Epithelial cell of esophagus (primary cell): ENCODE results near the gene DONSON.
"Not testable (repeated sequence)": the region's sequence is repeated elsewhere in the genome, so short reads cannot be mapped to it uniquely, and the experiment has no call there.

ENCODE experiments used
- DNase-seq: peaks from one replicate; pipeline ENCODE4 v3.0.0; 2010; ENCODE audit warnings: low read depth
- H3K4me3 ChIP-seq: 2 replicates; pipeline ENCODE4 v1.5.1; 2011; ENCODE audit warnings: mild to moderate bottlenecking, low read length, control low read depth
- CTCF ChIP-seq: IDR thresholded peaks from 2 replicates; pipeline ENCODE4 v1.5.1; 2011; ENCODE audit warnings: low read depth, mild to moderate bottlenecking, low read length, control low read depth, inconsistent platforms; ENCODE audit not compliant: insufficient read depth; ENCODE audit errors: missing control alignments

The DONSON gene

DNA sequence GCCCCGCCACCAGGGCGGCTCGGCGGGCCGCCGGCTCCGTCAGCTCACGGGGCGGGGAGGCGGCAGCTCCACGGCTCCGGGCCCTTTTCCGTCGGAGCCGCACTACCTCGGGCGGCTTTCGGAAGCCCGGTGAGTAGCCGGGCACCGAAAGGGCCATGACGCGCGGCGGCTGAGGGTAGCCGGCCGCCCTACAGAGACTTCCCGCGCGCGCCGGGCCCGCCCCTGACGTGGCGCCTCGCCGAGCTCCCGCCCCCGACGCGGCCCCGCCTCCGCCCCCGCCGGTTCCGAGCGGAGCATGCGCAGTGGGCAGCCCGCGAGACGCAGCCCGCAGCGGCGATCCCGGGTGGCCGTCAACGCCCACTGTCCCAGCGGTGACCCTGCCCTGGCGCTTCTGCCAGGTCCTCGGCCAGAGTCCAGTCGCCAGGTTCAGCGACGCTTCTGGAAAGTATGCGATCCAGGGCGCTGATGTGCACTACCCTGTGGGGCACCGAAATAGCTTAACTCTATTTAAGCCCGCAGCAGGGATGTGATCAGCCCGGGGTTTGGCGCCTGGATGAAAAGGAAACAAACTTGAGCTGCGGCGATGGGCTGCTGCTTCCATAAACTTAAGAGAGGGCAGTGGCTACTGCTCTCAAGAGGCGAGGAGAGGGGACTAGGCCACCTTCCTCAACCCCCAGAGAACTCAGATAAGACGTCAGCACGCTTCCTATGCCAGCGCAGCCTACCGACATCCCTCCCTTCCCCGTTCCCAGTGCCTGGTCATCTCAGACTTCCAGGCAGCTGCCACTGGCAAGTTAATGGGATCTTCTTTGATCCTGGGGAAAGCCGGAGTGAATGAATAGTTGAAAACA lies at the start of gene DONSON:
Gene DONSON (minus strand): TSS at position 200 of the 851 bp plus-strand sequence. CDS start 43 bp downstream, at position 157.
- H3K4me3 ChIP-seq = peak within 1 kb of the TSS; percentile 84
- TF ChIP-seq CTCF = no peak
- peak; percentile 82 for DNase-seq

- no peak for DNase-seq
- TF ChIP-seq CTCF = no peak
- H3K4me3 ChIP-seq = no peak overlapping the region
Observed at GRCh38 chr21:33634254-33634653, 45.8 kb upstream of the DONSON start.

DNA sequence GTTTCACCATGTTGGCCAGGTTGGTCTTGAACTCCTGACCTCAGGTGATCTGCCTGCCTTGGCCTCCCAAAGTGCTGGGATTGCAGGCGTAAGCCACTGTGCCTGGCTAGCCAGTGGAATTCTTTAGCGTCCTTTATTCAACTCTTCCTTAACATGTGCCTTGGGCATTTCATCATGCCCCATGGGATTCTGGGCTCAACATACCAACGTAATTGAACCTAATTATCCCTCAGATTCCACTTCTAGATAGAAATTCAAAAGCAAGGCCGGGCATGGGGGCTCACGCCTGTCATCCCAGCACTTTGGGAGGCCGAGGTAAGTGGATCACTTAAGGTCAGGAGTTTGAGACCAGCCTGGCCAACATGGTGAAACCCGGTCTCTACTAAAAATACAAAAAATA lies 37.7 kb upstream of the DONSON start:
- not testable (repeated sequence) for H3K4me3 ChIP-seq, DNase-seq

DNA sequence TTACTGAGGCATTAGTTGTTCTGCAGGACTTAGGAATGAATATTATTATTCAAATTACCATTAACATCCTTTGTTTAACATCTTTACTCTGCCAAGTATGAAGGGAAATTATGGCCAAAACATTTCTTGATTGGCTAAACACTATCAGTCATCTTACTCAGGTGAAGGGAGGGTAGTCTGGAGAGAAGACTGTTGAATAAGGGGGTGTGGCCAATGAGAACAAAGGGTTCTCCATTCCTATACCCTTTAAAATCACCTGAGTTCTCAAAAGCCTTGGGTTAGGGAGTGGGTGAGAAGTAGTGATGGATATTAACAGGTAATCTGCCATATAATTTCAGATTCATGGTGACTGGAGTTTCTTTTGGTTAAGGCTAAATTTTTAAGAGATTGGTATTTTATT lies 33.8 kb upstream of the DONSON start:
- no peak for DNase-seq
- H3K4me3 ChIP-seq = no peak overlapping the region
- no peak for TF ChIP-seq CTCF

DNA sequence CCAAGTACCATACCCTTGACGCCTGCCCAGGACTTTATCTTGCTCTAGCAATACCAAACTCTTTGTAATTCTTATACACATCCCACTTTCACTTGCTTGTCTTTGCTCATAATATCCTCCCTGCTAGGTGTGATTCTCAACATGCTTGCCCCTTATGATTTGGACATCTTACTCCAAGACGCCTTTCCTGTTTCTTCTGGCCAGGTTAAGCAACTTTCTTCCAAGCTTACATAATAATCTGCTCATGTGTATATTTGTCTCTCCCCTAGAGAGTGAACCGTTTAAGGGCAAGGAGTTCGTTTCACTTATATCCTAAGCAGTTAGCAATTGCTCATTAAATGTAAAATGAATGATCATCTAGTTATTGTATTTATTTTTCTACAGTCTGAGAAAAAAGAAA lies 31.2 kb upstream of the DONSON start:
- no peak for TF ChIP-seq CTCF
- H3K4me3 ChIP-seq = no peak overlapping the region
- no peak for DNase-seq

DNA sequence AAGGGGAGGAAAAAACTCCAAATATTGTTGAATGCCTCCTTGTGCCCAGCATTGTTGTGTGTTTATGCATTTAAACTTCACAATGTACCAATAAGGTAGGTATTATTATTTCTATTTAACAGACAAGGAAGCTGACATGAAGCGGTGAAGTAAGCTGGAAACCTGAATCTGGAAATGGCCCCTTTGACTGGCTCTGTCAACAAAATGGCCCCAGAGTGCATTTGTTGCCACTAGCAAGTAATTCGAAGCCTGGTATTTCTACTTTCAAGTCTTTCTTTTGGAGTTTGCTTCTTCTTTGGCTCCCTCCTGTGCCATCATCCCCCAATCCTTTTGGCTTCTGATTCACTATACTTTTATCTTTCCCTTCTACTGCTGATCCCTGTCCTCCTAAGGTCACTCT lies 29.9 kb upstream of the DONSON start:
- no peak overlapping the region for H3K4me3 ChIP-seq
- no peak for TF ChIP-seq CTCF
- no peak for DNase-seq

GRCh38 chr21:33617565-33617964 lies 29.1 kb upstream of the DONSON start:
- H3K4me3 ChIP-seq = not testable (repeated sequence)

DNA sequence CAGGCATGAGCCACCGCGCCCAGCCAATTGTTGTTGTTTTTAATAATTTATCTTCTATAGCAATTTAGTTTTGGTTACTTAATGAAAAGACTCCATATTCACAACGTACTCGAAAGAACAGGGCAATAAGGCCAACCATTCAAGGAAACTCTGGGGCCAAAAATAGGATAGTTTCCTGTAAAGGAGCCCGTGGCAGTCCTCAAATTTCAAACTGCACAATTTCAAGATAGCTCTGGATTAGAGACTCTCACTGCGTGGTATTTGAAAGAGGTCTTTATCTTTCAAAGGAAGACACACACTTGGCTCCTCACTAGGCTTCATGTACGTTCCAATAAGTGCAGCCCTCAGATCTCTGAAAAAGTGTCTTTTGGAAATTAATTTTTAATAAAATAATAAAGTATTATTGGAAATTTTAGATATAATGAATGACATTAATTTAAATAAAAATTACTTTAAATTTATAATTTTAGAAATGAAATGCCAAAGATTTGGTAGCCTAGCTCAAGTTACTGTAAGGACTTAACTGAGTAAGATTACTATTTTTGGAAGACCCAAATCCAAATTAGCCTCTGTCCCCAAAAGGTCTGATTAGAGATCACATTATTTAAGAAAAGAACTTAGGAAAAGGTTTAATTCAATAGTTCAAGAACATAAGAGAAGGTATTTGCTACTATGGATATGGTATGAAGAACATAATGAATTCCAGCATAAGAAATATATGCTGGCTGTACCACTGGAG lies 22.7 kb upstream of the DONSON start:
- DNase-seq = no peak
- no peak overlapping the region for H3K4me3 ChIP-seq
- TF ChIP-seq CTCF = no peak

More at GRCh38 chr21:33617565-33617964, 29.1 kb upstream of the DONSON start:
- DNase-seq = not testable (repeated sequence)
